OCI-LY7 (cell line): ENCODE measurements around the gene FAM151A.

Experiments used
- CTCF ChIP-seq: fragments of 200-600 bp; sonication (generic); conservative IDR thresholded peaks from 2 replicates; pipeline ENCODE4 v1.5.1; 2014; ENCODE audit warnings: mild to moderate bottlenecking, antibody characterized with exemption, low read length, moderate library complexity, mixed read lengths
- EZH2phosphoT487 ChIP-seq: fragments of 200-600 bp; sonication (generic); IDR thresholded peaks from 2 replicates; pipeline ENCODE4 v1.6.1; 2018; ENCODE audit warnings: low read depth, borderline replicate concordance, mild to moderate bottlenecking, mixed run types, antibody characterized with exemption, low read length, moderate library complexity, mixed read lengths

- TF ChIP-seq CTCF = no peak
- no peak for TF ChIP-seq EZH2phosphoT487
Measured at GRCh38 chr1:54627196-54627595, 3.9 kb upstream of the FAM151A start.
